ES-I3 (cell line): Measurements from ENCODE around the gene FCGR3A.
"Not testable (repeated sequence)": the region's sequence is repeated elsewhere in the genome, so short reads cannot be mapped to it uniquely, and the experiment has no call there.

Experiments
- H3K36me3 ChIP-seq: 2 replicates; pipeline ENCODE4 v1.6.1; 2013; ENCODE audit warnings: mild to moderate bottlenecking, low read length, control low read depth, moderate library complexity; ENCODE audit not compliant: insufficient read depth
- H3K4me1 ChIP-seq: 2 replicates; pipeline ENCODE4 v1.6.1; 2013; ENCODE audit warnings: mild to moderate bottlenecking, control low read depth, low read length; ENCODE audit not compliant: insufficient read depth
- H3K9ac ChIP-seq: 2 replicates; pipeline ENCODE4 v1.6.1; 2013; ENCODE audit warnings: low read depth, mild to moderate bottlenecking, low read length, moderate library complexity
- H3K9me3 ChIP-seq: 2 replicates; pipeline ENCODE4 v1.6.1; 2013; ENCODE audit warnings: mild to moderate bottlenecking, low read length, moderate library complexity; ENCODE audit not compliant: control insufficient read depth, insufficient read depth

FCGR3A gene

GRCh38 chr1:161525321-161525720 is 24.3 kb downstream of the FCGR3A start:
- not testable (repeated sequence) for H3K9me3 ChIP-seq, H3K36me3 ChIP-seq, H3K4me1 ChIP-seq
- peak overlapping the region; percentile 39; the same call in 1 of the 2 replicates for H3K9ac ChIP-seq

GRCh38 chr1:161524742-161525291 is 24.8 kb downstream of the FCGR3A start:
- H3K36me3 ChIP-seq, H3K9me3 ChIP-seq, H3K4me1 ChIP-seq: not testable (repeated sequence)
- peak overlapping the region; percentile 39; the same call in 1 of the 2 replicates for H3K9ac ChIP-seq

GRCh38 chr1:161523817-161524741 is 25.5 kb downstream of the FCGR3A start, which contains the start of gene HSPA6:
HSPA6 (plus strand) TSS chr1:161524540; CDS start chr1:161524659, 119 bp downstream.
- not testable (repeated sequence) for H3K36me3 ChIP-seq, H3K9me3 ChIP-seq, H3K4me1 ChIP-seq
- peak within 1 kb of the TSS; percentile 81 for H3K9ac ChIP-seq

- H3K36me3 ChIP-seq, H3K9me3 ChIP-seq, H3K4me1 ChIP-seq: not testable (repeated sequence)
- peak overlapping the region; percentile 81; the same call in 1 of the 2 replicates for H3K9ac ChIP-seq
These were observed 26.4 kb downstream of the FCGR3A start for GRCh38 chr1:161523041-161523816.

GRCh38 chr1:161513953-161514352 is 35.7 kb downstream of the FCGR3A start:
- H3K36me3 ChIP-seq, H3K4me1 ChIP-seq, H3K9me3 ChIP-seq, H3K9ac ChIP-seq: not testable (repeated sequence)

- not testable (repeated sequence) for H3K36me3 ChIP-seq, H3K9ac ChIP-seq, H3K9me3 ChIP-seq, H3K4me1 ChIP-seq
These were observed 36.2 kb downstream of the FCGR3A start for GRCh38 chr1:161513448-161513780.

- H3K9me3 ChIP-seq, H3K9ac ChIP-seq, H3K36me3 ChIP-seq, H3K4me1 ChIP-seq: not testable (repeated sequence)
These were observed 36.8 kb downstream of the FCGR3A start for GRCh38 chr1:161512636-161513447.

GRCh38 chr1:161511756-161512060 is 37.9 kb downstream of the FCGR3A start:
- Histone ChIP-seq H3K36me3 (no peaks in the 10 kb centered on the region), H3K9ac (no peak overlapping the region), H3K9me3 (no peaks in the 10 kb centered on the region), H3K4me1 (no peaks in the 10 kb centered on the region)

- Histone ChIP-seq H3K9ac (no peak overlapping the region), H3K36me3 (no peaks in the 10 kb centered on the region), H3K4me1 (no peaks in the 10 kb centered on the region), H3K9me3 (no peaks in the 10 kb centered on the region)
These were observed 38.4 kb downstream of the FCGR3A start for GRCh38 chr1:161511018-161511755.

GRCh38 chr1:161510477-161510876 is 39.1 kb downstream of the FCGR3A start:
- Histone ChIP-seq H3K9me3 (no peaks in the 10 kb centered on the region), H3K9ac (no peak overlapping the region), H3K36me3 (no peaks in the 10 kb centered on the region), H3K4me1 (no peaks in the 10 kb centered on the region)

- H3K36me3 ChIP-seq, result no peaks in the 10 kb centered on the region
- H3K4me1 ChIP-seq, result no peaks in the 10 kb centered on the region
- H3K9ac ChIP-seq, result no peak overlapping the region
- no peaks in the 10 kb centered on the region for H3K9me3 ChIP-seq
These were observed 43.0 kb downstream of the FCGR3A start for GRCh38 chr1:161506336-161507223.

GRCh38 chr1:161505686-161506085 is 43.9 kb downstream of the FCGR3A start:
- no peaks in the 10 kb centered on the region for H3K36me3 ChIP-seq
- H3K9ac ChIP-seq, result no peak overlapping the region
- no peaks in the 10 kb centered on the region for H3K9me3 ChIP-seq
- no peaks in the 10 kb centered on the region for H3K4me1 ChIP-seq

GRCh38 chr1:161503394-161503748 is 46.2 kb downstream of the FCGR3A start:
- Histone ChIP-seq H3K9ac (no peak overlapping the region), H3K4me1 (no peaks in the 10 kb centered on the region), H3K36me3 (no peaks in the 10 kb centered on the region), H3K9me3 (no peaks in the 10 kb centered on the region)
